Activated CD4-positive, alpha-beta T cell treated with anti-CD3 and anti-CD28 coated beads, Interleukin-2, amount 10 ng/mL, durations not matched to agents 7 days and 5 days (primary cell): ENCODE measurements around the gene MAD1L1. TPM values are rescaled to one million over a fixed set of nuclear protein-coding genes. Genes with fewer than 3 reads are reported as not detected.
A peak's percentile ranks its signal among the peaks of the same experiment; 100 is the strongest.

Source experiments
- CTCF ChIA-PET: fragments of 350-600 bp; sonication (Branson Sonifier 250); formaldehyde crosslinking; loops from one replicate; lab custom pipeline; 2021; ENCODE audit warnings: antibody characterized with exemption; lab: Charles Lee
- POLR2A ChIA-PET: fragments of 350-600 bp; sonication (Branson Sonifier 250); formaldehyde crosslinking; loops from one replicate; lab custom pipeline; 2021; ENCODE audit warnings: antibody characterized with exemption; lab: Charles Lee
- DNase-seq: peaks from one replicate; pipeline ENCODE4 v3.0.0-alpha.2; 2020
- H3K27ac Mint-ChIP-seq: one replicate; pipeline ENCODE4 v1.8.0; 2021; ENCODE audit warnings: mild to moderate bottlenecking, moderate library complexity, mixed read lengths
- H3K27me3 Mint-ChIP-seq: one replicate; pipeline ENCODE4 v1.8.0; 2021; ENCODE audit warnings: mixed read lengths
- H3K36me3 Mint-ChIP-seq: one replicate; pipeline ENCODE4 v1.8.0; 2021; ENCODE audit warnings: low read depth, mixed read lengths
- H3K4me1 Mint-ChIP-seq: one replicate; pipeline ENCODE4 v1.8.0; 2021; ENCODE audit warnings: mixed read lengths
- H3K4me3 Mint-ChIP-seq: one replicate; pipeline ENCODE4 v1.8.0; 2021; ENCODE audit warnings: mild to moderate bottlenecking, moderate library complexity, mixed read lengths
- H3K9me3 Mint-ChIP-seq: one replicate; pipeline ENCODE4 v1.8.0; 2021; ENCODE audit warnings: mixed read lengths
- total RNA-seq, 2 experiments: library from RNA; stranded (reverse); gene quantifications; one replicate each; pipeline ENCODE4 v1.2.3, GENCODE V29; 2021

The MAD1L1 gene
- total RNA-seq, 2 experiments from 2014 or later = 125 to 127 TPM

DNA sequence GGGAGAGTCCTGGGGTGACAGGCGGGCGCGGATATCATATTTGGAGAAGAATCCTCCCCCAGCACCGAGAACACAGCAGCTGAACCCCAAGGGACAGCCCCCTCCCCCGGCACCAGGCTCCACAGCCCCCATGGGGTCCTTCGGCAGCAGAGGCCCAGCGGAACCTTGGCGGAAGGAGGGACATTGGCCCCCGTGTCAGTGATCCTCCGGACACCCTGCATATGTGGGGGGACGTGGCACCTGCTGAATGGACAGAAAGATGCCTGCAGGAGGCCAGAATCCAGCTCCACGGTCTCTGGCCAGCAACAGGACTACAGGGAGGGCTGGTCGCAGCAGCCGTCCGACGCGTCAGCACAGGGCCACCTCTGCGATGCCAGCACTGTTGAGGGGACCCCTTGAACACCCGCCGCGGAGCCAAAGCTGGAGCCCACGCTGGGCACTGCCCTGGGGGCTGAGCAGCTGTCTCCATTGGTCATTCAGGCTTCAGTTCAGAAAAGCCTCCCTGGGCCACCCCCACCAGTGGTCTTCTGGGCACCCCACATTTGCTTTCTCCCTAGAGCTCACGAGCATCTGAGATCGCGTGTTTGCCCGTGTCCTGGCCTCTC, 322.6 kb downstream of the MAD1L1 start:
- H3K27ac Mint-ChIP-seq = no peak overlapping the region

DNA sequence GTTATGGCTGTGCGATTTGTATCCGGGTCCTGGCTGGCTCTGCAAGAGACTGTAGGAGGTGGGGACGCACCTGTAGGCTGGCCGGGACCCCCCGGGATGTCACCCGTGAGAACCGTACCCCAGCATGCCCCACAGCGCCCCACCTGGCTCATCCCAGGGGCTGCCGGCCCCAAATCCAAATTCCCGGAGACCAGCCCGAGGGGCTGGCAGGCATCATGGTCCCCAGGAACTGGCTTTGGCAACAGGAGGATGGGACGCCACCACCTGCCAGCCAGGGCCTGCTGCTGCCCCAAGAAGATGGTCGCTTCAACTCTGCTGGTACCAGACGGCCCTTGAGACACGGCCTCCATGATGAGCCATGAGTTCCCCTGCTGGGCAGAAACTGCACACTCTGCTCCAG, 323.3 kb downstream of the MAD1L1 start:
- CTCF ChIA-PET = no interaction called here

More for the DNA sequence above, 322.6 kb downstream of the MAD1L1 start:
- no peaks in the 10 kb centered on the region for H3K9me3 Mint-ChIP-seq
- ChIA-PET CTCF (no interaction called here), POLR2A (no interaction called here)
- H3K4me3 Mint-ChIP-seq = no peak overlapping the region
- H3K27me3 Mint-ChIP-seq = no peaks in the 10 kb centered on the region
- H3K36me3 Mint-ChIP-seq = no peaks in the 10 kb centered on the region
- no peaks in the 10 kb centered on the region for H3K4me1 Mint-ChIP-seq
- DNase-seq = no peak

DNA sequence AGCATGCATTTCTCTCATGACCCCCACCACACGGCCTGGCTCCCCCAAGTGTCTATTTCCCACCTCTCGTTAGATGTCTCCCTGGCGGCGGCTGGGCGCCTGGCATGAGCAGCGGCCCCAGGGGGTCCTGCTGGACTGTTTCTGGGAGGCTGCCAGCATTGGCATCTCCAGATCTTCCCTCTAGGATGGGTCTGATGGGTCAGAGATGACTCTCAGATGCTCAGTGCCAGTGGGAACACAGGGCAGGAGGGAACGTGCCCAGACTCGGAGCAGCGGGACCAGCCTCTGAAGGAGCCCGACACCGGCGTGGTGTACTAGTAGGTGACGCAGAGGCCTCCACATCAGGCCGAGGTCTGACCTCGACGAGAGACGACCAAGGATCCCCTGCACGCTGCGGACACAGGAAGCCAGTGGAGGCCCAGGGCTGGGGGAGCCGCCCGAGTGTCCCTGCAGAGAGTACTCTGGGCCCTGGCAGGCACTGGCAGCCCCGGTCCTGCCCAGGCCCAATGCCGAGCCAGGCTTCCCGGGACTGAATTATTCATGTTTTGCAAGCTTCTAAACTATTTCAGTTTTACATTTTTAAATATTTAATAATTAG, 323.8 kb downstream of the MAD1L1 start:
- ChIA-PET POLR2A (no interaction called here), CTCF (no interaction called here)
- Mint-ChIP-seq H3K27me3 (no peaks in the 10 kb centered on the region), H3K9me3 (no peaks in the 10 kb centered on the region), H3K4me3 (no peak overlapping the region), H3K4me1 (no peaks in the 10 kb centered on the region), H3K27ac (no peak overlapping the region), H3K36me3 (no peaks in the 10 kb centered on the region)
- no peak for DNase-seq

More for the DNA sequence above, 323.3 kb downstream of the MAD1L1 start:
- peak overlapping the region; percentile 5 for H3K27ac Mint-ChIP-seq
- no peak overlapping the region for H3K4me3 Mint-ChIP-seq
- no peaks in the 10 kb centered on the region for H3K27me3 Mint-ChIP-seq
- no peak for DNase-seq
- POLR2A ChIA-PET = no interaction called here
- H3K36me3 Mint-ChIP-seq = no peaks in the 10 kb centered on the region
- no peaks in the 10 kb centered on the region for H3K9me3 Mint-ChIP-seq
- H3K4me1 Mint-ChIP-seq = no peaks in the 10 kb centered on the region

DNA sequence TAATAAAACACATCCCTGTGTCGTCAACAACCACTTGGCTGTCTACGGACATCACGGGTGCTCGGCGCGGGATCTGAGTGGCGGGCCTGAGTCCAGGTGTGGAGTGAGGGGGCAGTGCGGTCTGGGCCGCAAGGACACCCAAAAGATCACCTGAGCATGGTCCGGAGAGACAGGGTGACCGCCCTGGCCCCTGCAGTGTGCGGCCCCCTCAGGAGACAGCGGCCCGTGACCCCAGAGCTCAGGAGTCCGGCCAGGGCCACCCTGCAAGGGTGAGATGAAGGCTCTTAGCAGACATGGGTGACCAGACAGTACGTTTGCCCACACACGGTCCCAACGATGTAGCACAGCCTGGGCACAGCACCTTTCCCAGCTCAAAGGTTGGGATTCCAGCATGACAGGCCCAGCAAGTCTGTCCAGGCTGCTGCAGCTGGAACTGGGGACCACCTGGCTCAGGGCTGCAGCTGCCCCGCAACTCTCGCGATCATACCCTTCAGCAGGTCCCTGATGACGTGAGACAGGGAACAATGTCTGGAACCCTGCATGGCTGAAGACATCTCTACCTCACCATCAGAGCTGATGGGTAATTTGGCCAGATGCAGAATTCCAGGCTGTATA, 324.9 kb downstream of the MAD1L1 start:
- no peaks in the 10 kb centered on the region for H3K27me3 Mint-ChIP-seq
- no peaks in the 10 kb centered on the region for H3K9me3 Mint-ChIP-seq
- CTCF ChIA-PET = no interaction called here

DNA sequence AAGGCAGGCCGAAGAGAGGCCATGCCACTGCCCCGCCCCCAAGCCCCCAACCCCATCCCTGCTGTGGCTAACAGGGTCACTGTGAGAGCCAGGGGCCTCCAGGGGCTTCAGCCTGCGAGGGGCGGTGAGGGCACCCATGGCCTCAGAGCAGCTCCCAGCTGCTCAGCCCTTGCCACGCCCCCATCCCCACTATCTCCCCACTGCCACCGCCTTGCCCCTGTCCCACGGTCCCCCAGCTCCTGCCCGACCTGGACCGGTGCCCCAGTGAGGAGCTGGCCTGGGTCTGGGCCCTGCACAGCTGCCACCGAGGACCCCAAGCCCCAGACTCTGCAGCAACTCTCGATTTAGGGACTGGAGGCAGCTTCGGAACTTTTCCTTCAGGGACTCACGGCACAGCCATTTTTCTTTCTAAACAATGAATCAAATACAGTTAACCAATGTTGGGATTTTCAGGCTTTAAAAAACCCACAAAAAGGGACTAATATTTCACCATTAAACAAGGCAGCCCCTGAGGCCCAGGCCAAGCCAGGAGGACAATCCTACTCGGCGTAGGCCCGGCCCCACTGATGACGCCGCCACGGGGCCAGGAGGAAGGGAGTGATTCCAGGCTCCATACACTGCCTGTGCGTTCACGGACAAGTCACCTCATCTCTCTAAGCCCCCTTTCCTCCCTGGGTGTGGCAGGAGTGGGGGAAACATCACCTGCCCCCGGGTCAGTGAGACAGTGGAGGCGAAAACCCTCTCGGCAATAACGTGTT, 325.6 kb downstream of the MAD1L1 start:
- no peaks in the 10 kb centered on the region for H3K9me3 Mint-ChIP-seq
- no peaks in the 10 kb centered on the region for H3K36me3 Mint-ChIP-seq
- no peak for DNase-seq
- no peak overlapping the region for H3K27ac Mint-ChIP-seq
- H3K4me3 Mint-ChIP-seq = no peak overlapping the region
- H3K27me3 Mint-ChIP-seq = no peaks in the 10 kb centered on the region
- POLR2A ChIA-PET = no interaction called here
- CTCF ChIA-PET = no interaction called here
- H3K4me1 Mint-ChIP-seq = no peaks in the 10 kb centered on the region

More for the DNA sequence above, 324.9 kb downstream of the MAD1L1 start:
- Mint-ChIP-seq H3K27ac (no peak overlapping the region), H3K4me1 (no peaks in the 10 kb centered on the region), H3K4me3 (no peak overlapping the region), H3K36me3 (no peaks in the 10 kb centered on the region)
- no peak for DNase-seq
- POLR2A ChIA-PET = no interaction called here

DNA sequence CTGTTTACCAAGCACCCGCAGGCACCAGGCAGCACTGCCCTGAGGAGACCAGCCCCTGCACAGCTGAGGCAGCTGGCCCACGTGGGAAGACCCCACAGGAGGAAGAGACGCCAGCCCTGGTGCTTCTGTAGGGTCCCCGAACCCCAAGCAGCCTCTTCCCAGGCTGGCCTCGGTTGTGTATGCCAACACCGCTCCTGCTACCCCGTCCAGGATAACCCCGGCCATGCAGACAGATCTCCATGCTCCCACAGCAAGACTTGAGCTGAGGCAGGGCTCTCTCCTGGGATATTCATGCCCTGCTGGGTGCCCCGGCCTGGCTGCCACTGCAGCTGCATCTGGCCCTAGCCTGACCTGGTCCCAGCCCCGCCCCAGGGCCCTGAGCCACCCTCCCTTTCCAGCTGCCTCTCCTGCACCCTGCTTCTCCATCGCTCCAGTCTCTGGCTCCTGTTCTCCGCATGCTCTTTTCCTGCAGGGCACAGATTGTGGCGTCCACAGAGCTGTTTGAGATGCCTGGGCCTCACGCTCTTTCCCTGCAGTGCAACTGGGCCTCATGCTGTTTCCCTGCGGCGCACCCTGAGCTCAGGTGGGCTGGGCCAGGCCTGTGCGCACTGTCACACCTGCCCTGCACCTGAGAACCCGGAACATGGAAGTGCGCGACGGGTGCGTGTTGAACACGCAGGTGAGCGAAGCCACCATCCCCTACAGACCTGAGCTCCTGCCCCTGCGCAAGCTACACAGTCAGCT, 326.5 kb downstream of the MAD1L1 start:
- POLR2A ChIA-PET = no interaction called here
- H3K4me3 Mint-ChIP-seq = no peak overlapping the region
- no peaks in the 10 kb centered on the region for H3K27me3 Mint-ChIP-seq
- DNase-seq = no peak
- H3K9me3 Mint-ChIP-seq = no peaks in the 10 kb centered on the region
- H3K36me3 Mint-ChIP-seq = no peaks in the 10 kb centered on the region
- H3K27ac Mint-ChIP-seq = peak overlapping the region; percentile 14
- H3K4me1 Mint-ChIP-seq = no peaks in the 10 kb centered on the region
- CTCF ChIA-PET = no interaction called here

DNA sequence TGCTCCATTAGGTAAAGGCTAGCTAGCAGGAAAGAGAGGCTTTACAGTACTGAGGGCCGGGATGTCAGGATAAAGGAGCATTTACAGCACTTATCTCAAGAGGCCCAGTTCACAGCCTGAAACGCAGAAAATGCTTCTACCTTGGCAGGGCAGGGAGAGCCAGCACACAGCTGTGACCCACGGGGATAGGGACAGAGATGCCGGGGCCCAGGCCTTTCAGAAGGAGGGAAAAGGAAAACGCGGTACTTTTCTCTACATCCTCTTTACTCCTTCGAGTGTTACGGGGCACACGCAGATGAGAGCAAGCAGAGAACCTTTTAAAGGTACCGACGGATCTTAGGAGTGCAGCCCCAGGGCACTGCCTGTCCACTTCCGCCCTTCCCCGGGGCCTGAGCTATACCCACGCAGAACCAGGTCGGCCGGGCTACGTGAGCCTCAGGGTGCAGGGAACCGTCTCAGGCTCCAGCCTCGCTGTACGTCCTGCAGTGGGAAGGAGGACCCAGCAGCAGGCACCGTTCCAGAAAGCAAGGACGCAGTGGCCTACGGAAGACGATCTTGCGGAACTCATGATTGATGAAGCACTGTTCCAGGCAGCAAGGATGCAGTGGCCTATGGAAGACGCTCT, 330.4 kb downstream of the MAD1L1 start:
- POLR2A ChIA-PET = no interaction called here
- CTCF ChIA-PET = no interaction called here
- no peaks in the 10 kb centered on the region for H3K9me3 Mint-ChIP-seq
- DNase-seq = no peak
- peaks cover 4% of the 10 kb centered on the region for H3K4me1 Mint-ChIP-seq
- no peaks in the 10 kb centered on the region for H3K36me3 Mint-ChIP-seq
- H3K27me3 Mint-ChIP-seq = no peaks in the 10 kb centered on the region
- no peak overlapping the region for H3K27ac Mint-ChIP-seq
- no peak overlapping the region for H3K4me3 Mint-ChIP-seq

DNA sequence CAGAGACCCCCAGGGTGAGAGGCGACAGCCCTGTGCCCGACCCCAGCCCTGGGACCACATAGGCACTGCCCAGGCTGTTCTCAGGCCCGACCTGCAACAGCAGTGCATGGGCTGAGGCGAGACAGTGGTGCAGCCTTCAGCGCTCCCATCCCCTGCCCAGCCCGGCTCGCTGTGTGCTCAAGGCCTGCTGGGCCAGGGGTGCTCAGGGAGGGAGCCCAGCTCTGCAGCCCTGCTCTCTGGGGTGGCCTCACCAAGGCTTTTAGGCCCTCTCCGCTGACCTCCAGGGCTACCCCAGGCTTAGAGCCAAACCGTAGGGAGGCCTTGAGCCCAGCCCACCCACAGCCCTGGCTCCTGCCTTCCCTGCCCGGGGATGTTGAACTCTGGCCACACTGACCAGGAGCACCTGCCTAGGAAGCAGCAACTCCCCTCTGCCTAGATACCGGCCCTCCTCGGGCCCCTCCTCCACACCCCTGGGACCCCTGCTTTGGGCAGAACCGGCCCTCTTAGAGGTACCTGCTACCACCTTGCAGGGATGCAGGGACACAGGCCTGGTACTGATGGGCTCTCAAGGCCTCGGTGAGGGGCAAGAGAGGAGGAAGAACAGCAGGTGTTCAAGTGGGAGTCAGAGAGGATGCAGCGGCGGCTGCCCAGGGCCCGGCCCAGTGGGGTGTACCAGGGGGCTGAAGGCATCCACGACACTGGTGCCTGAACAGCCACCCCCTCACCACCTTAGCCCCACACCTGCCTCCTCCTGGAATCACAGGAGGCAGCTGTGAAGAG, 331.1 kb downstream of the MAD1L1 start:
- Mint-ChIP-seq H3K4me3 (no peak overlapping the region), H3K36me3 (peaks cover 3% of the 10 kb centered on the region), H3K27me3 (no peaks in the 10 kb centered on the region), H3K9me3 (no peaks in the 10 kb centered on the region), H3K4me1 (peaks cover 9% of the 10 kb centered on the region), H3K27ac (no peak overlapping the region)
- DNase-seq = no peak
- ChIA-PET CTCF (no interaction called here), POLR2A (no interaction called here)

DNA sequence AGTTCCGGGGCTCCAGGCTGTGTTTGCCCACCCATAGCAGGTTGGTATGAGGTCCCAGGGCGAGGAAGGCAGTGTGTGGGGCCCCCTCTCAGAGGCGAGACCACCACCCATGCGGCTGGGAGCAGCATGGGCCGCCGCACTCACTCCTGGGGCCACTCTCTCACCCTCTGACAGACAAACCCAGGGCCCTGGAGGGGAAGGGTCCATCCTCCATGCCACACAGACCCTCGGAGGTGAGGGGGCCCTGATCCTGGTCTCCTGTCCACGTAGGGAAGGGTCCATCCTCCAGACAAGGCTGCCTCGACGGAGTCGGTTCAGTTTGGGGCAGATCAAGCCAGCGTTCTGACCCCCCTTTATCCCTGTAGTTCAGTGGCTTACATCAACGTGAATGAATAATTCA, 331.9 kb downstream of the MAD1L1 start:
- POLR2A ChIA-PET = no interaction called here
- Mint-ChIP-seq H3K36me3 (peaks cover 3% of the 10 kb centered on the region), H3K27ac (no peak overlapping the region), H3K4me1 (peaks cover 10% of the 10 kb centered on the region), H3K9me3 (no peaks in the 10 kb centered on the region), H3K27me3 (no peaks in the 10 kb centered on the region), H3K4me3 (no peak overlapping the region)
- CTCF ChIA-PET = interaction anchor here (0.9 kb wide), 1 partner anchor 11 kb away, joined by 3 read pairs; no protein-coding TSS in a partner anchor
- no peak for DNase-seq

DNA sequence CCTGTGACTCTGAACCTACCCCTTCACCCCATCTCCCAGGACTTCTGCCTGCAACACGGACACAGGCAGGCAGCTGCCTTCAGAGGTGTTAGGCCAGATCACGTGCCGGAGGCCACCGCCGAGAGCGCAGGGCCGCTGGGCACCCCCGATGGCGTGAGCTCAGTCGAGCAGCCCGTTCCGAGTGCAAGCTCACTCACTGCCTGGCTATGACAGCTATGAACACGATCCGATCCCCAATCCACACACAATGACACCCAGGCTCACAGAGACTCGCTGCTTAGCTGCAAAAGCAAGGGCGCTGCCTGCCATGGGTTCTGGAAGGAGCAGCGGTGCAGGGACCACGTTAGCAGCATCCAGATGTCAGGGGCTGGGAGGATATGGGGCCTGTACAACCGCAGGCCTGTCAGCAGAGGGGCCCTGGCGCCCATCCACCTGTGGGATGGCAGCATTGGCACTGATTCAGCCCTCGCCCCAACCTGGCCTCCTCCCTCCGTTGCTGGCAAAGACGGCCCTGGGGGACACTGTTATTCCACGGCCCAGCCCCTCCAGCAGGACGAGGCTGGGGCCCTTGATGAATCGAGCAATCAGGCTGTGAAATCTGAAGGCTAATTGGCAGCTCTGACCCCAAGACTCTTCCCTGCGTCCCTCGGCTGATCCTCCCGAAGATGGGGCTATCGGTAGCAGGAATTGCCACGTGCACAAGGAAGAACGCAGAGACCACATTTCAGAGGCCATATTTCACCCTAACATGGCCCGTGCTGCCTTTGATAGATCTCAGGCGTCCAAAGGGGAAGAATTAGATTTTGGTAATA, 332.6 kb downstream of the MAD1L1 start:
- Mint-ChIP-seq H3K4me3 (no peak overlapping the region), H3K9me3 (no peaks in the 10 kb centered on the region), H3K36me3 (peaks cover 3% of the 10 kb centered on the region), H3K27me3 (no peaks in the 10 kb centered on the region), H3K4me1 (peaks cover 10% of the 10 kb centered on the region), H3K27ac (no peak overlapping the region)
- no peak for DNase-seq
- POLR2A ChIA-PET = no interaction called here
- CTCF ChIA-PET = interaction anchor here (0.9 kb wide), 1 partner anchor 11 kb away, joined by 3 read pairs; no protein-coding TSS in a partner anchor

DNA sequence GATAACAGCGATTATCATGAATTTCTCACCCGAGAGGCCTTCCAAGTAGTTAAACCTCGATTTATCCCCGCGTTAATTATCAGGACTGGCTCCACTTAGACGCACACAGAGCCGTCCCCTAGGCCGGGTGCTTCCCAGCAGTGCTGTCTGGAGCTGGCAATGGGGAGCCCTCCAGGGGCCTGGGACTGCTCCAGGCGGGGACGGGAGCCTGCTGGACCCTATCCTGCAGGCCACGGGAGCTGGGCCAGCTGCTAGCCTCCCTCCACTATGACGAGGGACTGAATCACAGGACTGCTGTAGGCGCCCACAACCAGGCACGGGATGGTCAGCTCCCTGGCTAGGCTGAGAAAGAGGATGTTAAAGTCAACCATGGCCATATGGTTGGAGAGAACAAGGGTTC, 333.5 kb downstream of the MAD1L1 start:
- Mint-ChIP-seq H3K36me3 (peaks cover 3% of the 10 kb centered on the region), H3K4me1 (peaks cover 10% of the 10 kb centered on the region), H3K27me3 (no peaks in the 10 kb centered on the region), H3K4me3 (no peak overlapping the region), H3K27ac (no peak overlapping the region), H3K9me3 (no peaks in the 10 kb centered on the region)
- CTCF ChIA-PET = no interaction called here
- POLR2A ChIA-PET = no interaction called here
- DNase-seq = no peak
